ENCODE results near the gene ANKS3.
A peak's percentile ranks its signal among the peaks of the same experiment; 100 is the strongest.

- TF ChIP-seq CTCF (IDR thresholded peaks at IDR 0.05 in 4 of 5, conservative IDR thresholded peaks at IDR 0.05 in 1 of 5) = peak in 4 of 5 experiments; percentile 31 to 57 (median 42)
- peak; percentile 43 to 50 for TF ChIP-seq POLR2A (IDR thresholded peaks at IDR 0.05)
Observed at GRCh38 chr16:4693296-4693955, 40.6 kb downstream of the ANKS3 start, which contains the start of gene NUDT16L1.

Data from gastrocnemius medialis (tissue), 4 donors.